HG03439 (cell line): ENCODE data around the gene GOLGA6L1.
"Not testable (repeated sequence)": the region's sequence is repeated elsewhere in the genome, so short reads cannot be mapped to it uniquely, and the experiment has no call there.

Source experiments
- ATAC-seq: cut with Tn5 transposase; IDR thresholded peaks from one replicate; pipeline ENCODE4 v1.9.1; 2021; ENCODE audit warnings: mild to moderate bottlenecking, moderate library complexity; ENCODE audit not compliant: unreplicated experiment

The GOLGA6L1 gene

GRCh38 chr15:23136722-23137121 lies at the start of gene GOLGA6L1:
TSS of gene GOLGA6L1 (minus strand) at chr15:23136822. CDS start at chr15:23136731, 91 bp downstream.
- ATAC-seq, result not testable (repeated sequence)

- ATAC-seq, result not testable (repeated sequence)
Measured at GRCh38 chr15:23181201-23181600, 44.6 kb upstream of the GOLGA6L1 start.

GRCh38 chr15:23180547-23180927 lies 43.9 kb upstream of the GOLGA6L1 start:
- ATAC-seq, result not testable (repeated sequence)

- not testable (repeated sequence) for ATAC-seq
Measured at GRCh38 chr15:23179768-23180546, 43.3 kb upstream of the GOLGA6L1 start.

GRCh38 chr15:23176683-23177082 lies 40.1 kb upstream of the GOLGA6L1 start:
- not testable (repeated sequence) for ATAC-seq

GRCh38 chr15:23175606-23176005 lies 39.0 kb upstream of the GOLGA6L1 start:
- not testable (repeated sequence) for ATAC-seq

GRCh38 chr15:23174609-23175140 lies 38.1 kb upstream of the GOLGA6L1 start:
- ATAC-seq, result not testable (repeated sequence)

GRCh38 chr15:23132787-23133186 lies 3.8 kb downstream of the GOLGA6L1 start:
- ATAC-seq, result not testable (repeated sequence)

GRCh38 chr15:23118208-23118607 lies 18.4 kb downstream of the GOLGA6L1 start:
- ATAC-seq, result no peak

- ATAC-seq, result no peak
Measured at GRCh38 chr15:23095796-23096195, 40.8 kb downstream of the GOLGA6L1 start.

- ATAC-seq, result no peak
Measured at GRCh38 chr15:23083115-23083514, 53.5 kb downstream of the GOLGA6L1 start.

- not testable (repeated sequence) for ATAC-seq
Measured at GRCh38 chr15:23081996-23082737, 54.5 kb downstream of the GOLGA6L1 start.

GRCh38 chr15:23081271-23081670 lies 55.4 kb downstream of the GOLGA6L1 start:
- ATAC-seq, result no peak

GRCh38 chr15:23079766-23080165 lies 56.9 kb downstream of the GOLGA6L1 start:
- no peak for ATAC-seq
